ENCODE results near the gene TRIM62.

TRIM62 gene

GRCh38 chr1:33097762-33098161 lies 84.1 kb downstream of the TRIM62 start:
- ATAC-seq, result no peak
- TF ChIP-seq TSHZ2 (CRISPR knock-in tag; IDR thresholded peaks at IDR 0.05) (no peak), TCF4 (CRISPR knock-in tag; IDR thresholded peaks at IDR 0.05; ENCODE audit: borderline replicate concordance) (no peak), ZNF8 (CRISPR knock-in tag; IDR thresholded peaks at IDR 0.05) (no peak), ZFP3 (CRISPR knock-in tag; IDR thresholded peaks at IDR 0.05) (no peak), RARB (CRISPR knock-in tag; IDR thresholded peaks at IDR 0.05) (no peak), ZNF565 (CRISPR knock-in tag; conservative IDR thresholded peaks at IDR 0.05; ENCODE audit: low read depth) (no peak), ESRRG (CRISPR knock-in tag; IDR thresholded peaks at IDR 0.05) (no peak), ZC3H10 (CRISPR knock-in tag; IDR thresholded peaks at IDR 0.05) (no peak), CSDC2 (CRISPR knock-in tag; IDR thresholded peaks at IDR 0.05) (no peak), BACH2 (CRISPR knock-in tag; IDR thresholded peaks at IDR 0.05; ENCODE audit: borderline replicate concordance) (no peak), SNAI2 (CRISPR knock-in tag; IDR thresholded peaks at IDR 0.05) (no peak), TOX (CRISPR knock-in tag; IDR thresholded peaks at IDR 0.05; ENCODE audit: borderline replicate concordance) (no peak), OSR1 (CRISPR knock-in tag; IDR thresholded peaks at IDR 0.05) (no peak), ZFP30 (CRISPR knock-in tag; IDR thresholded peaks at IDR 0.05) (no peak)
- TF ChIP-seq, protein P1, sequence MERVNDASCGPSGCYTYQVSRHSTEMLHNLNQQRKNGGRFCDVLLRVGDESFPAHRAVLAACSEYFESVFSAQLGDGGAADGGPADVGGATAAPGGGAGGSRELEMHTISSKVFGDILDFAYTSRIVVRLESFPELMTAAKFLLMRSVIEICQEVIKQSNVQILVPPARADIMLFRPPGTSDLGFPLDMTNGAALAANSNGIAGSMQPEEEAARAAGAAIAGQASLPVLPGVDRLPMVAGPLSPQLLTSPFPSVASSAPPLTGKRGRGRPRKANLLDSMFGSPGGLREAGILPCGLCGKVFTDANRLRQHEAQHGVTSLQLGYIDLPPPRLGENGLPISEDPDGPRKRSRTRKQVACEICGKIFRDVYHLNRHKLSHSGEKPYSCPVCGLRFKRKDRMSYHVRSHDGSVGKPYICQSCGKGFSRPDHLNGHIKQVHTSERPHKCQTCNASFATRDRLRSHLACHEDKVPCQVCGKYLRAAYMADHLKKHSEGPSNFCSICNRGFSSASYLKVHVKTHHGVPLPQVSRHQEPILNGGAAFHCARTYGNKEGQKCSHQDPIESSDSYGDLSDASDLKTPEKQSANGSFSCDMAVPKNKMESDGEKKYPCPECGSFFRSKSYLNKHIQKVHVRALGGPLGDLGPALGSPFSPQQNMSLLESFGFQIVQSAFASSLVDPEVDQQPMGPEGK (CRISPR knock-in tag; IDR thresholded peaks at IDR 0.05; ENCODE audit: borderline replicate concordance), result no peak

GRCh38 chr1:33097137-33097611 lies 84.7 kb downstream of the TRIM62 start:
- TF ChIP-seq TOX (CRISPR knock-in tag; IDR thresholded peaks at IDR 0.05; ENCODE audit: borderline replicate concordance) (no peak), GLIS3 (CRISPR knock-in tag; IDR thresholded peaks at IDR 0.05) (no peak)
- TF ChIP-seq, protein P2, sequence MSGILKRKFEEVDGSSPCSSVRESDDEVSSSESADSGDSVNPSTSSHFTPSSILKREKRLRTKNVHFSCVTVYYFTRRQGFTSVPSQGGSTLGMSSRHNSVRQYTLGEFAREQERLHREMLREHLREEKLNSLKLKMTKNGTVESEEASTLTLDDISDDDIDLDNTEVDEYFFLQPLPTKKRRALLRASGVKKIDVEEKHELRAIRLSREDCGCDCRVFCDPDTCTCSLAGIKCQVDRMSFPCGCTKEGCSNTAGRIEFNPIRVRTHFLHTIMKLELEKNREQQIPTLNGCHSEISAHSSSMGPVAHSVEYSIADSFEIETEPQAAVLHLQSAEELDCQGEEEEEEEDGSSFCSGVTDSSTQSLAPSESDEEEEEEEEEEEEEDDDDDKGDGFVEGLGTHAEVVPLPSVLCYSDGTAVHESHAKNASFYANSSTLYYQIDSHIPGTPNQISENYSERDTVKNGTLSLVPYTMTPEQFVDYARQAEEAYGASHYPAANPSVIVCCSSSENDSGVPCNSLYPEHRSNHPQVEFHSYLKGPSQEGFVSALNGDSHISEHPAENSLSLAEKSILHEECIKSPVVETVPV (CRISPR knock-in tag; IDR thresholded peaks at IDR 0.05), result no peak
- TF ChIP-seq, protein P3, sequence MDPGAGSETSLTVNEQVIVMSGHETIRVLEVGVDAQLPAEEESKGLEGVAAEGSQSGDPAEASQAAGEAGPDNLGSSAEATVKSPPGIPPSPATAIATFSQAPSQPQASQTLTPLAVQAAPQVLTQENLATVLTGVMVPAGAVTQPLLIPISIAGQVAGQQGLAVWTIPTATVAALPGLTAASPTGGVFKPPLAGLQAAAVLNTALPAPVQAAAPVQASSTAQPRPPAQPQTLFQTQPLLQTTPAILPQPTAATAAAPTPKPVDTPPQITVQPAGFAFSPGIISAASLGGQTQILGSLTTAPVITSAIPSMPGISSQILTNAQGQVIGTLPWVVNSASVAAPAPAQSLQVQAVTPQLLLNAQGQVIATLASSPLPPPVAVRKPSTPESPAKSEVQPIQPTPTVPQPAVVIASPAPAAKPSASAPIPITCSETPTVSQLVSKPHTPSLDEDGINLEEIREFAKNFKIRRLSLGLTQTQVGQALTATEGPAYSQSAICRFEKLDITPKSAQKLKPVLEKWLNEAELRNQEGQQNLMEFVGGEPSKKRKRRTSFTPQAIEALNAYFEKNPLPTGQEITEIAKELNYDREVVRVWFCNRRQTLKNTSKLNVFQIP (CRISPR knock-in tag; IDR thresholded peaks at IDR 0.05; ENCODE audit: borderline replicate concordance, low read depth), result no peak
- ATAC-seq, result no peak

- TF ChIP-seq ZNF70 (CRISPR knock-in tag; IDR thresholded peaks at IDR 0.05) (no peak), SNAI2 (CRISPR knock-in tag; IDR thresholded peaks at IDR 0.05) (no peak), ZNF8 (CRISPR knock-in tag; IDR thresholded peaks at IDR 0.05) (no peak), TCF4 (CRISPR knock-in tag; IDR thresholded peaks at IDR 0.05; ENCODE audit: borderline replicate concordance) (no peak), ESRRG (CRISPR knock-in tag; IDR thresholded peaks at IDR 0.05) (no peak), PPARA (CRISPR knock-in tag; IDR thresholded peaks at IDR 0.05; ENCODE audit: borderline replicate concordance) (no peak), ISL1 (CRISPR knock-in tag; IDR thresholded peaks at IDR 0.05) (no peak)
- ATAC-seq, result no peak
These were observed 85.4 kb downstream of the TRIM62 start for GRCh38 chr1:33096363-33097005.
